ENCODE results near the gene TMC8.
"Not testable (repeated sequence)": the region's sequence is repeated elsewhere in the genome, so short reads cannot be mapped to it uniquely, and the experiment has no call there.

The TMC8 gene

DNA sequence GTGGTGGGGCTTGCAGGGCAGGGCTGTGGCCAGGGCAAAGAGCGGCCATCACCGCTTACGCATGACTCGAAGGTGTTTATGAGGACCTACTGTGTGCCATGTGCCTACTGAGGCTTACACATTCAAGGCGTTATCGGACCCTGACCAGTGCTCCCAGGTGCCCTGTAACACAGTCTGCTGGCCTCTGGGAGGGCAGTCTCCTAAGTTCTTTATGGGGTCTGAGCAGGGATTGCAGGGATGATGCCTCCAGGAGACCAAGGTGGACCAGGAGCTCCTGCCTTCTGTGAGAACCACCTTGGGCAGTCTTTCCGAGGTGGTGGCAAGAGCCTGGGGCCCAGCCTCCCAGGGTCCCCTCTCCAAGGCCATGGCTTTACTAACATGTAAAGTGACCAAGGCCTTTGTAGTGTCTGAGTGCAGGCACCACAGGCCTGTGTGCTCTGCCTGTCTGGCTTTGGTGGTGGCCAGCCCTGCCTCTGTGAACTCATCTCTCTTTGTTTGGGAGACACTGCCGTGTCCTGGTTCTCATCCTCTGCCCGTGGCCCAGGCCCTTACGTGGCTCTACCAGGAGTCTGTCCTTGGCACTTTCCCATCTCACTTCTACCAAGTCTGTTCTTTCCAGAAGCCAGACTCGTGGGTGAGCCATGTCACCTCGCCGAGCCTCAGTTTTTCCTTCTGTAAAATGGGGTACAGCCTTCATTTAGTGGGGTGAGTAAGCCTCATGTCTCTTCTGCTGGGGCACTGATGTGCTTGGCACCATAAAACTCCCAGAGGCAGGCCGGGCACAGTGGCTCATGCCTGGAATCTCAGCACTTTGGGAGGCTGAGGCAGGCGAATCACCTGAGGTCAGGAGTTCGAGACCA is 34.4 kb downstream of the TMC8 start:
- FAIRE-seq, result no peak

DNA sequence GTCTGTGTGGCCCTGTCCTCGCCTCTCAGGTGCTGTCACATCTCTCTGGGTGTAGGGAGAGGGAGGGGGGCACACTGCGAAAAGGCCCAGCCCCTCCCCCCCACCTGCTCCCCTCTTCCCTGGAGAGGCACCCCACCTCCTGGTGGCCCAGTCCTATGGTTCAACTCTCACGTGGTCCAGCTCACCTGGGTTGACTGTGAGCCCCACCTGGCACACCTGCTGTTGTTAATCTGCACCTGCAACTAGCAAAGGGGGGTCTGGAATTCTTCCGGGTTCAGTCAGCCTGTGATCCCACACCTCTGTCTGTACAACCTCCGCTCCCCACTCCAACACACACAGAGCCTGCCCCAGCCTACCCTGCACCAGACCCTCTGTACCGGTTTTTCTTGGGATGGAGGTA is 35.8 kb downstream of the TMC8 start:
- FAIRE-seq, result no peak

- FAIRE-seq, result no peak
Measured at GRCh38 chr17:78168242-78168902, 37.8 kb downstream of the TMC8 start, which contains the start of gene SYNGR2. Gene SYNGR2, plus strand, starts transcription at chr17:78168581. Its CDS starts 36 bp downstream, at chr17:78168617.

GRCh38 chr17:78168903-78169793 is 38.6 kb downstream of the TMC8 start:
- no peak for FAIRE-seq

DNA sequence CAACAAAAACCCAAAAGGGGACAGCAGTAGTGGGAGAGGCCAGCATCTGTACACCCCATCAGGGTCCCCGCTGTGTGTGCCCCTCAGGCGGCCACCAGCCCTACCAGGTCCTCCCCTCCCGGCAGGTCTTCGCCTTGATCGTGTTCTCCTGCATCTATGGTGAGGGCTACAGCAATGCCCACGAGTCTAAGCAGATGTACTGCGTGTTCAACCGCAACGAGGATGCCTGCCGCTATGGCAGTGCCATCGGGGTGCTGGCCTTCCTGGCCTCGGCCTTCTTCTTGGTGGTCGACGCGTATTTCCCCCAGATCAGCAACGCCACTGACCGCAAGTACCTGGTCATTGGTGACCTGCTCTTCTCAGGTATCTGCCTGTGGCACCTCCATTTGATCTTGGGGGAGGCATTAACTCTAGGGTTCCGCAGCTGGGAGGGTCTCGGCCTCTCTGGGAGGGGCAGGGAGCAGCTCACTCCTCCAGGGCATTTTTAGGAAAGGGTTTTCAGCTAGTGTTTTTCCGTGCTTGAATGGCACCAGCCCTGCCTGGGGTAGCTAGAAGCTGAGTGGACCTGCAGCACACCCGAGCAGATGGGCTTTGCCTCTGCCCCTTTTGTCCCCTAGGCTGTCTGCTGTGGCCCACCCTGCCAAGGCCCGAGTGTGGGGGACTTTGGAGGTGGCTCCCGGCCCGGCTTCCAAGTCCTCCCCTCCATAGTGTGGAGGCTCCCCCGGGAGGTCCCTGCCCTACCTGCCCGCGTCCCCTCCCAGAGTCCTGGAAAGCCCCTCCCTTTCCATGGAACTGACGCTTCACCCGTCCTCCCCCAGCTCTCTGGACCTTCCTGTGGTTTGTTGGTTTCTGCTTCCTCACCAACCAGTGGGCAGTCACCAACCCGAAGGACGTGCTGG is 40.4 kb downstream of the TMC8 start:
- no peak for FAIRE-seq

- not testable (repeated sequence) for FAIRE-seq
Measured at GRCh38 chr17:78171591-78172248, 41.1 kb downstream of the TMC8 start.

DNA sequence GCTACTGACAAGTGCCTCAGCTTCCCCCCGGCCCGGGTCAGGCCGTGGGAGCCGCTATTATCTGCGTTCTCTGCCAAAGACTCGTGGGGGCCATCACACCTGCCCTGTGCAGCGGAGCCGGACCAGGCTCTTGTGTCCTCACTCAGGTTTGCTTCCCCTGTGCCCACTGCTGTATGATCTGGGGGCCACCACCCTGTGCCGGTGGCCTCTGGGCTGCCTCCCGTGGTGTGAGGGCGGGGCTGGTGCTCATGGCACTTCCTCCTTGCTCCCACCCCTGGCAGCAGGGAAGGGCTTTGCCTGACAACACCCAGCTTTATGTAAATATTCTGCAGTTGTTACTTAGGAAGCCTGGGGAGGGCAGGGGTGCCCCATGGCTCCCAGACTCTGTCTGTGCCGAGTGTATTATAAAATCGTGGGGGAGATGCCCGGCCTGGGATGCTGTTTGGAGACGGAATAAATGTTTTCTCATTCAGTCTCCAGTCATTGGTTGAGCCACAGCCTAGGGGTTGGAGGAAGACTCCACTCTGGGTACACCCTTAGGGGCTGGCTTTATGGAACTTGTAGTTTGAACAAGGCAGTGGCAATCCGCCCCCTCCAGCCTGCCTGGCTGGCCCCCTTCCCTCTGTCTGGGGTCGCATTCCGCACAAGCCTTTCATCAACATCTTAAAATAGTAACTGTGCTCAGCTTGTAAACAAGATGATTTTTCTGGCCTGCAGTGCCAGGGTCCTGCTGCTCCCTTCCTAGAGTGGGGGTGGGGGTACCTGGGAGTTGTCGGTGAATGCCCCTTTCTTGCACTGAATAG is 41.9 kb downstream of the TMC8 start:
- FAIRE-seq, result no peak

DNA sequence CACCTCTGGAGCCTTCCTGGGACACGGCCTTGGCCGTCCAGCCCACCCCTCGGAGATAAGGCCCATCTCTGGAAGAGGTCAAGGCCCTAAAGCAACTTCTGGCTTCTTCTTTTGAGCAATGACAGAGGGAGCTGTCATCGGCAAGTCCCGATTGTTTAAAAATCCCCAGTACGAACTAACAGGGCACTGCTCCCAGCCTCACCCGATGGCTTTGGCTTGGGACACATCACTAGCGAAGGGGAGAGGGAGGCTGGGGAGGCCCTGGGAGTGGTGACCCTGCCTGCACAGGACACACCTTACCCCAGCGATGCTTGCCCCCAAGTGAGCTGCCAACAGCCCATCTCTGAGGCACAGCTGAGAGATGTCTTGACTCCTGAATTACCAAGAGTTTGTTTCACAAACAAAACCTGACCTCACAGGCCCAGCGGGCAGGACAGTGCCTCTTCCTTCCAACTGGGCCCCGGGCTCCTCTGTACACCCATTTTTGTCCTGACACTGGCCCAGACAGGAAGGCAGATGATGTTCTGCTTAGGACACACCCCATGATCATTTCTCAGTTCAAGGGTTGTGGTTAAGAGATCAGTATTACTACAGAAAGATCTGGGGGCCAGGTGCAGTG is 42.6 kb downstream of the TMC8 start:
- FAIRE-seq, result no peak

DNA sequence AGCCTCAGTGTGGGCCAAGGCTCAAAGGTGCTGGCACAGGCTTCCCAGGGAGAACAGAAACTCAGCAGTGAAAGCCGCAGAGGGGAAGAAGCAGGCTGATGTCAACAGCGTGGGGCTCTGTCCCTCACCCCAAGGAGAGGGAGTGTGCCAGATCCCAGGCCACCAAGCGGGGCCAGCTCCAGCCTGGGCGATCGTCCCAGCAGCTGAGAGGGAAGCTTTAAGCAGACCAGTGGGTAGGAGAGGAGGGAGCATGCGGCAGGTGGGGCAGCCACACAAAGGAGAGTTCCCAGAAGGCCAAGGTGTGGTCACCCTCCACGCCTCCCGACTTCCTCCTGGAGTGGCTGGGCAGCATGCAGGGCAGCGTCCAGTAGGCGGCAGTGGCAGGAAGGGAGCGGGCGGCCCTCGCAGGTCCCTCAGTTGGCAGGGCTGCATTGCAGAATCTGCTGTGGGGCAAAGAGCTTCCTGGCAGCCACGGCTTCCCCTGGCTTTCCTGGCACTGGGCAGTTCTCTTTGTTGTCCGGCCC is 43.8 kb downstream of the TMC8 start:
- no peak for FAIRE-seq

DNA sequence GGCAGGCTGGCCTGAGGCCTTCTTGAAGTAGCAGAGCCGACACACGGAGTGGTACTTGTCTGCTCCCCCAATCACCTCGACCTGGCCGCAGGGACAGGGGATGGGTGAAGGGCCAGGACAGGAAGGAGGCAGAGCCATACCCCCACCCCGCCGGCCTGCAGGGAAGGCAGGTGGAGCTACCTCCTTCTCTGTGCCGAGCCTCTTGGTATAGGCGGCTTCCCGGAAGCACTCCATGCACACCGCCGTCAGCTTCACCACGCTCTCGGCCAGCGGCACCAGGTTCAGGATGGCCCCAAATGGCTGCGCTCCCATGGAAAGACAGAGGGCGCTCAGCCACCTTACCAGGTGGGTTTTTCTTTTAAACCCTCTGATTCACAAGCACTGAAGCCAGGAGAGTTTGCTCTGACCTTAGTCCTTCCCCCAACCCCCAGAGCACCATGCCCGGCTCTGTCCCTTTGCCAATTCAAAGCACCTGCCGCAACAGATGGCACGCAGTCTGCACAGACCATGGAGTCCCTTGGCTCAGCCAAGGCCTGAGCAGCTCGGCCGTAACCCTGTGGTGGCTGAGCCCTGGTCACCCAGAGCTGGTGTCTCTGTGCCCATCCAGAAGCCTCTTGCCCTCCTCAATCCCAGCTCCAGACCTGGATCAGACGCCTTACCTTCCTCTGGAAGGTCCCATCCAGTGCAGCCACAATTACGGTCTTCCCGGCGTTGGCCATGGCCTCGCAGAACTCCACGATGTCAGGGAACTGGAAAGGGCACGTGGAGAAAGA is 44.5 kb downstream of the TMC8 start:
- no peak for FAIRE-seq

DNA sequence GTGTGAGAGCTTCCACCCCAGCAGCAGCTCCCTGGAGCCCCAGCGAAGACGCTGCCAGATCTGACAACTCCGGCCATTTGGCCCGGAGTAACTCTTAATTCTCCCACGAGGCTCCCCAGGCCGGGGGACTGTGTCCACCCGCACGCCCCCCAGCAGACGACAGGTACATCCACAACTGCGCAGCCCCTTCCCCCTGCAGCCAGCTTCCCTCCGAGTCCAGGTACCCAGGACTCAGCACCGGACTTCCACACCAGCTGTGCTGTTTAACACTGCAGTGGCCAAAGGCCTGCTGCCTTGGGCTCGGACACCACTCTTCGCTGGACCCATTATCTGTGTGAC is 45.0 kb downstream of the TMC8 start:
- no peak for FAIRE-seq

GRCh38 chr17:78176548-78177025 is 46.0 kb downstream of the TMC8 start:
- no peak for FAIRE-seq

GRCh38 chr17:78179372-78179771 is 48.8 kb downstream of the TMC8 start:
- no peak for FAIRE-seq

DNA sequence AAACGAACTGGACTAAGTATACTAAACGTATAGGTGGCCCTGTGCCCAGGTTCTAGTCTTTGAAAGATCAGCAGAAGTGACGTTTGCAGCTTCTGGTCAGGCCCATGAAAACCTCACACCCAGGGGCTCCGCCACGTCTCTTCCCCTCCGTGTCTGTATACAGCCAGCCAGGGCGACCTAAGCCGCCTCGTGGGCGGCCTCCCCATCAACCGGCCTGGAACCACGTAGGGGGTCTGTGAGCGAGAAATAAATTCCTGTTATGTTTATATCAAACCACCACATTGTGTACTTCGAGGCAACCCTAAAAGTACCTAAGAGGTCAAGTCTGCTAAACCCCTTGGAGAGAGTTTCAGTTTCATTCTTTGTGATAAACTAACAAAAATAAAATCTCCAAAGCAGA is 49.5 kb downstream of the TMC8 start:
- FAIRE-seq, result no peak

- no peak for FAIRE-seq
Measured at GRCh38 chr17:78180508-78180907, 49.9 kb downstream of the TMC8 start.

DNA sequence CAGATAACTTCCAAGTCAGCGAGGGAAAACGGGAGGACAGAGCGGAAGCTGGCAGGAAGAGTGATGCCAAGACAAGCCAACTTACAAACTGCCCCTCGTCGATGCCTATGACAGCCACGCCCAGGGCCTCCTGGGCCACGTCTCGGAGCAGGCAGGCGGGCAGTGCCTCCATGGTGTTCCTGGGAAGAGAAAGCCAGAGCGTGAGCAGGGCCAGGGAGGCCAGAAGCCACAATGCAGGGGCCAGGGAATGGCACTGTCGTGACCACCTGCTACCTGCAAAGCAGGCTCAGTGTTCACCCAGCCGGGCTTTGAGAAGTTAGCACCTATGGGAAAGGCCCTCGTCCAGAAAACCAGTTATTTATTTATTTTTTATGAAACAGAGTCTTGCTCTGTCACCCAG is 51.9 kb downstream of the TMC8 start:
- no peak for FAIRE-seq

- no peak for FAIRE-seq
Measured at GRCh38 chr17:78183916-78184315, 53.3 kb downstream of the TMC8 start.

DNA sequence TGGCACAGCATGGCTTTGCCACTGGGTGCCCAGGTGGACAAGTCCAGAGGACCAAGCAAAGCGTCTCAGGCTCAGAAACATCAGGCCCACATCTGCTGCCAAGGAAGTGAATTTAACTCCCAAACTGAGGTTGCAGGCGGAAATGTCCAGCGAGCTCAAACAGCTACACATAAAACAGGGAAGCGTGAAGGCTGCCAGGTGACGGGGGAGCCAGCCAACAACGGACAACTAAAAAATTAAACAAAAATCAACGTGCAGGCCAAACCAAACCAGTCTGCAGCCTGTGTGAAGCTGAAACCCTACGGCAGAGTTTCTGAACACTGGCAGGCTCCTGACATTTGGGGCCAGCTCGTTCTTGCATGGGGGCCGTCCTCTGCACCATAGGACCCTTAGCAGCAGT is 53.8 kb downstream of the TMC8 start:
- no peak for FAIRE-seq

- no peak for FAIRE-seq
Measured at GRCh38 chr17:78184868-78185267, 54.3 kb downstream of the TMC8 start.
